ENCODE results near the gene RANBP3L.

DNA sequence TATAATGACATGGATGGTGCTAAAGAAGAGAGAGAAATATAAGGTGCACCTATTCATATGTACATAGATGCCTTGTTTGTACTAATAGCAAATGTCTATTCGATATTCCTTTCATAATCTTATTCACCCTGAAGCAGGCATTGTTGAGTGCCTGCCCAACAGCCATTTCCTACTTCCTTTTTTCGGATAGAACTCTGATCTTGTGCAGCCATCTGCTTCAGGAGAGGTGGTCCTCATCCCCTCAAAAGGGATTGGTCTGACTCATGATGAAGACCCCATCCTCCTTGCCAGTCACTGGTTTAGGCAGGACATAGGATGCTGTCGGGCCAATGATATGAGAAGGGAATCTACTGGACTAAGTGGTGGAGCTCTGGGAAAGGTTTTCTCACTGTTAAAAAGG, 8.4 kb upstream of the RANBP3L start:
- no peak for TF ChIP-seq TAF1 (conservative IDR thresholded peaks at IDR 0.05)
- TF ChIP-seq CTCF (IDR thresholded peaks at IDR 0.05; ENCODE audit: low read depth, low read length, missing input control): no peak
- no peak for TF ChIP-seq GABPA (IDR thresholded peaks at IDR 0.05 in 1 of 2, conservative IDR thresholded peaks at IDR 0.05 in 1 of 2)
- TF ChIP-seq, protein P1, sequence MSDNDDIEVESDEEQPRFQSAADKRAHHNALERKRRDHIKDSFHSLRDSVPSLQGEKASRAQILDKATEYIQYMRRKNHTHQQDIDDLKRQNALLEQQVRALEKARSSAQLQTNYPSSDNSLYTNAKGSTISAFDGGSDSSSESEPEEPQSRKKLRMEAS (IDR thresholded peaks at IDR 0.05): no peak
- TF ChIP-seq, protein P2, sequence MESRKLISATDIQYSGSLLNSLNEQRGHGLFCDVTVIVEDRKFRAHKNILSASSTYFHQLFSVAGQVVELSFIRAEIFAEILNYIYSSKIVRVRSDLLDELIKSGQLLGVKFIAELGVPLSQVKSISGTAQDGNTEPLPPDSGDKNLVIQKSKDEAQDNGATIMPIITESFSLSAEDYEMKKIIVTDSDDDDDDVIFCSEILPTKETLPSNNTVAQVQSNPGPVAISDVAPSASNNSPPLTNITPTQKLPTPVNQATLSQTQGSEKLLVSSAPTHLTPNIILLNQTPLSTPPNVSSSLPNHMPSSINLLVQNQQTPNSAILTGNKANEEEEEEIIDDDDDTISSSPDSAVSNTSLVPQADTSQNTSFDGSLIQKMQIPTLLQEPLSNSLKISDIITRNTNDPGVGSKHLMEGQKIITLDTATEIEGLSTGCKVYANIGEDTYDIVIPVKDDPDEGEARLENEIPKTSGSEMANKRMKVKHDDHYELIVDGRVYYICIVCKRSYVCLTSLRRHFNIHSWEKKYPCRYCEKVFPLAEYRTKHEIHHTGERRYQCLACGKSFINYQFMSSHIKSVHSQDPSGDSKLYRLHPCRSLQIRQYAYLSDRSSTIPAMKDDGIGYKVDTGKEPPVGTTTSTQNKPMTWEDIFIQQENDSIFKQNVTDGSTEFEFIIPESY (IDR thresholded peaks at IDR 0.05): no peak
- no peak for TF ChIP-seq RXRA (IDR thresholded peaks at IDR 0.05)
- TF ChIP-seq RAD21 (IDR thresholded peaks at IDR 0.05): no peak
- TF ChIP-seq JUND (IDR thresholded peaks at IDR 0.05): no peak
- no peak for TF ChIP-seq FOXA2 (IDR thresholded peaks at IDR 0.05)
- TF ChIP-seq EGR1 (IDR thresholded peaks at IDR 0.05; ENCODE audit: low read depth in 2 of 2): no peak
- no peak for TF ChIP-seq ATF3 (IDR thresholded peaks at IDR 0.05)
- TF ChIP-seq YY1 (IDR thresholded peaks at IDR 0.05): no peak
- TF ChIP-seq REST (IDR thresholded peaks at IDR 0.05): no peak
- no peak for TF ChIP-seq HNF4G (IDR thresholded peaks at IDR 0.05)

All from liver (tissue), 3 donors.